Measurements from ENCODE around the gene CENPVL2.
"Not testable (repeated sequence)": the region's sequence is repeated elsewhere in the genome, so short reads cannot be mapped to it uniquely, and the experiment has no call there.

CENPVL2 gene

GRCh38 chrX:51665981-51666380, 16.6 kb downstream of the CENPVL2 start:
- H3K4me3 ChIP-seq (replicated peaks; ENCODE audit: low read depth, low read length), result no peak overlapping the region
- no peak for DNase-seq (ENCODE audit: extremely low read depth, low read depth)
- TF ChIP-seq, protein P1, sequence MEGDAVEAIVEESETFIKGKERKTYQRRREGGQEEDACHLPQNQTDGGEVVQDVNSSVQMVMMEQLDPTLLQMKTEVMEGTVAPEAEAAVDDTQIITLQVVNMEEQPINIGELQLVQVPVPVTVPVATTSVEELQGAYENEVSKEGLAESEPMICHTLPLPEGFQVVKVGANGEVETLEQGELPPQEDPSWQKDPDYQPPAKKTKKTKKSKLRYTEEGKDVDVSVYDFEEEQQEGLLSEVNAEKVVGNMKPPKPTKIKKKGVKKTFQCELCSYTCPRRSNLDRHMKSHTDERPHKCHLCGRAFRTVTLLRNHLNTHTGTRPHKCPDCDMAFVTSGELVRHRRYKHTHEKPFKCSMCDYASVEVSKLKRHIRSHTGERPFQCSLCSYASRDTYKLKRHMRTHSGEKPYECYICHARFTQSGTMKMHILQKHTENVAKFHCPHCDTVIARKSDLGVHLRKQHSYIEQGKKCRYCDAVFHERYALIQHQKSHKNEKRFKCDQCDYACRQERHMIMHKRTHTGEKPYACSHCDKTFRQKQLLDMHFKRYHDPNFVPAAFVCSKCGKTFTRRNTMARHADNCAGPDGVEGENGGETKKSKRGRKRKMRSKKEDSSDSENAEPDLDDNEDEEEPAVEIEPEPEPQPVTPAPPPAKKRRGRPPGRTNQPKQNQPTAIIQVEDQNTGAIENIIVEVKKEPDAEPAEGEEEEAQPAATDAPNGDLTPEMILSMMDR (IDR thresholded peaks at IDR 0.05; ENCODE audit: low read depth, low read length, missing control alignments), result no peak

DNA sequence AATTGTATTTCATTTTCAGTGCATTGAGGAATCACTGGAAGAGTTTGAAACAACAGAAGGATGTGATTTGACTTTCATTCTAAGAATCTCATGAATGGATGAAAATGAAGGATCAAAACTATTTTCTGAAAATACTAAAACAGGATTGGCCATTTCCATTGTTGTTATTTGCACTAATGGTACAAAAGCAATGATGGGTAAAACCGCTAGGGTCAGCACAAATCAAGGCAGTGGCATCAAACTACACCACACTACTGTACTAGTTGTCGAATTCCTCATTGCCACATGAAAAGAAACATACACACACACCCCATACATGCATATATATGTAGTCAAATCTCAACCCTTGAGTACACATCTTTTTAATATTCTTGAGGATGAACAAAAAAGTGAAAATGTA, 39.3 kb downstream of the CENPVL2 start:
- no peak overlapping the region for H3K4me3 ChIP-seq (replicated peaks; ENCODE audit: low read depth, low read length)
- DNase-seq (ENCODE audit: extremely low read depth, low read depth), result no peak
- TF ChIP-seq, protein P1 (IDR thresholded peaks at IDR 0.05; ENCODE audit: low read depth, low read length, missing control alignments), result no peak

- no peak overlapping the region for H3K4me3 ChIP-seq (replicated peaks; ENCODE audit: low read depth, low read length)
- TF ChIP-seq, protein P1 (IDR thresholded peaks at IDR 0.05; ENCODE audit: low read depth, low read length, missing control alignments), result peak; percentile 42
- DNase-seq (ENCODE audit: extremely low read depth, low read depth), result peak; percentile 12
These were observed 41.1 kb downstream of the CENPVL2 start for GRCh38 chrX:51641421-51642021.

GRCh38 chrX:51636511-51636910, 46.1 kb downstream of the CENPVL2 start:
- DNase-seq (ENCODE audit: extremely low read depth, low read depth); H3K4me3 ChIP-seq (replicated peaks; ENCODE audit: low read depth, low read length): not testable (repeated sequence)

Measured in HFF-Myc (cell line).